ENCODE measurements around the gene MAPKAP1. TPM values are rescaled to one million over a fixed set of nuclear protein-coding genes. Genes with fewer than 3 reads are reported as not detected.
"Not testable (repeated sequence)": the region's sequence is repeated elsewhere in the genome, so short reads cannot be mapped to it uniquely, and the experiment has no call there.

The MAPKAP1 gene
- total RNA-seq, 6 donors from 2014 or later = 60.8 to 84.0 (median 71.5) TPM

GRCh38 chr9:125568621-125569020, 138.4 kb downstream of the MAPKAP1 start:
- peaks cover 0 to 13% (median 6%) of the 10 kb centered on the region in 4 donors for H3K9me3 ChIP-seq
- H3K36me3 ChIP-seq = no peaks in the 10 kb centered on the region
- DNase-seq = no peak
- H3K4me3 ChIP-seq = no peak overlapping the region
- WGBS, 2 donors = 78 to 79% methylated on average over 4 of the region's 4 CpGs
- ATAC-seq (ENCODE audit: low FRiP score in 2 of 2) = no peak
- no peak overlapping the region for H3K27ac ChIP-seq
- H3K4me1 ChIP-seq = no peaks in the 10 kb centered on the region
- H3K27me3 ChIP-seq = no peaks in the 10 kb centered on the region
- no peak for TF ChIP-seq POLR2A (IDR thresholded peaks at IDR 0.05)
- TF ChIP-seq, protein P1, sequence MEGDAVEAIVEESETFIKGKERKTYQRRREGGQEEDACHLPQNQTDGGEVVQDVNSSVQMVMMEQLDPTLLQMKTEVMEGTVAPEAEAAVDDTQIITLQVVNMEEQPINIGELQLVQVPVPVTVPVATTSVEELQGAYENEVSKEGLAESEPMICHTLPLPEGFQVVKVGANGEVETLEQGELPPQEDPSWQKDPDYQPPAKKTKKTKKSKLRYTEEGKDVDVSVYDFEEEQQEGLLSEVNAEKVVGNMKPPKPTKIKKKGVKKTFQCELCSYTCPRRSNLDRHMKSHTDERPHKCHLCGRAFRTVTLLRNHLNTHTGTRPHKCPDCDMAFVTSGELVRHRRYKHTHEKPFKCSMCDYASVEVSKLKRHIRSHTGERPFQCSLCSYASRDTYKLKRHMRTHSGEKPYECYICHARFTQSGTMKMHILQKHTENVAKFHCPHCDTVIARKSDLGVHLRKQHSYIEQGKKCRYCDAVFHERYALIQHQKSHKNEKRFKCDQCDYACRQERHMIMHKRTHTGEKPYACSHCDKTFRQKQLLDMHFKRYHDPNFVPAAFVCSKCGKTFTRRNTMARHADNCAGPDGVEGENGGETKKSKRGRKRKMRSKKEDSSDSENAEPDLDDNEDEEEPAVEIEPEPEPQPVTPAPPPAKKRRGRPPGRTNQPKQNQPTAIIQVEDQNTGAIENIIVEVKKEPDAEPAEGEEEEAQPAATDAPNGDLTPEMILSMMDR (IDR thresholded peaks at IDR 0.05) = no peak
- no peak for TF ChIP-seq EP300 (IDR thresholded peaks at IDR 0.05)
- no peak for TF ChIP-seq POLR2AphosphoS5 (IDR thresholded peaks at IDR 0.05)

GRCh38 chr9:125566051-125566450, 141.0 kb downstream of the MAPKAP1 start:
- H3K9me3 ChIP-seq; H3K36me3 ChIP-seq; H3K4me3 ChIP-seq; H3K4me1 ChIP-seq; DNase-seq; H3K27me3 ChIP-seq; ATAC-seq (ENCODE audit: low FRiP score in 2 of 2); H3K27ac ChIP-seq: not testable (repeated sequence)

DNA sequence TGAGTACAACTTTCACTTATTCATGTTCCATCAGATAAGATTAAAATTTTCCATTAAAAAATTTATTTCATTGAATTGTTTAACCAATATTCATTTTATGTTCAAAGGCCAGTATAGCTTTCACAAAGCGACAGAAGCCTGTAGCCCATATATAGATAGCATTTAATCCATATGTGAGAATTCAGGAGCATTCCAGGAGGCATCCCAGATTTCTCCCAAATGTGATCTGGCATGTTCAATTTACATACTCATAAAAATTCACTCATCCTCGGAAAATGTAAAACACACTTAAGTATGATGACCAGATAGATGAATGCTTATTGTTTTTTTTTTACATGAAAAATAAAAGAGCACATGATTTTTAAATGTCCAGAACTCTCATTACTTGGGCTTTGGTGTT, 141.9 kb downstream of the MAPKAP1 start:
- TF ChIP-seq POLR2A (IDR thresholded peaks at IDR 0.05) = no peak
- no peak for TF ChIP-seq EP300 (IDR thresholded peaks at IDR 0.05)
- no peak for TF ChIP-seq POLR2AphosphoS5 (IDR thresholded peaks at IDR 0.05)
- TF ChIP-seq, protein P1 (IDR thresholded peaks at IDR 0.05) = no peak
- no peaks in the 10 kb centered on the region for H3K36me3 ChIP-seq
- H3K9me3 ChIP-seq = no peaks in the 10 kb centered on the region
- ATAC-seq (ENCODE audit: low FRiP score in 2 of 2) (no peak), DNase-seq (no peak)
- H3K4me3 ChIP-seq = no peak overlapping the region
- no peaks in the 10 kb centered on the region for H3K27me3 ChIP-seq
- no peak overlapping the region for H3K27ac ChIP-seq
- no peaks in the 10 kb centered on the region for H3K4me1 ChIP-seq
- WGBS, 2 donors = 96 to 97% methylated on average over 2 of the region's 2 CpGs

- DNase-seq = no peak
- H3K9me3 ChIP-seq = no peaks in the 10 kb centered on the region
- no peak for ATAC-seq (ENCODE audit: low FRiP score in 2 of 2)
- H3K4me1 ChIP-seq = no peaks in the 10 kb centered on the region
- H3K4me3 ChIP-seq = no peak overlapping the region
- no peaks in the 10 kb centered on the region for H3K27me3 ChIP-seq
- TF ChIP-seq, protein P1 (IDR thresholded peaks at IDR 0.05) = no peak
- TF ChIP-seq POLR2A (IDR thresholded peaks at IDR 0.05) (no peak), POLR2AphosphoS5 (IDR thresholded peaks at IDR 0.05) (no peak)
- H3K27ac ChIP-seq = no peak overlapping the region
- H3K36me3 ChIP-seq = no peaks in the 10 kb centered on the region
- 90 to 95% methylated on average over 4 of the region's 4 CpGs for whole genome bisulfite sequencing, 2 donors
Observed at GRCh38 chr9:125564631-125565030, 142.4 kb downstream of the MAPKAP1 start.

GRCh38 chr9:125561509-125562148, 145.4 kb downstream of the MAPKAP1 start:
- Histone ChIP-seq H3K36me3 (peaks cover 0 to 8% (median 0%) of the 10 kb centered on the region in 4 donors), H3K9me3 (no peaks in the 10 kb centered on the region), H3K4me1 (peaks cover 0 to 5% (median 2%) of the 10 kb centered on the region in 4 donors), H3K4me3 (no peak overlapping the region), H3K27ac (no peak overlapping the region), H3K27me3 (no peaks in the 10 kb centered on the region)
- TF ChIP-seq POLR2A (IDR thresholded peaks at IDR 0.05) (no peak), EP300 (IDR thresholded peaks at IDR 0.05) (no peak), POLR2AphosphoS5 (IDR thresholded peaks at IDR 0.05) (no peak)
- no peak for DNase-seq
- no peak for ATAC-seq (ENCODE audit: low FRiP score in 2 of 2)
- 51 to 54% methylated on average over 4 of the region's 4 CpGs for WGBS, 2 donors

- no peak for ATAC-seq (ENCODE audit: low FRiP score in 2 of 2)
Observed at GRCh38 chr9:125559894-125560293, 147.1 kb downstream of the MAPKAP1 start.

More at GRCh38 chr9:125559894-125560293, 147.1 kb downstream of the MAPKAP1 start:
- 90 to 96% methylated on average over 2 of the region's 2 CpGs for WGBS, 2 donors
- no peak for DNase-seq
- no peak overlapping the region for H3K27ac ChIP-seq
- H3K9me3 ChIP-seq = no peaks in the 10 kb centered on the region
- TF ChIP-seq EP300 (IDR thresholded peaks at IDR 0.05) = no peak
- TF ChIP-seq, protein P1 (IDR thresholded peaks at IDR 0.05) = no peak
- no peak for TF ChIP-seq POLR2A (IDR thresholded peaks at IDR 0.05)
- no peak for TF ChIP-seq POLR2AphosphoS5 (IDR thresholded peaks at IDR 0.05)
- H3K4me1 ChIP-seq = peaks cover 0 to 5% (median 2%) of the 10 kb centered on the region in 4 donors
- H3K4me3 ChIP-seq = no peak overlapping the region
- no peaks in the 10 kb centered on the region for H3K27me3 ChIP-seq
- H3K36me3 ChIP-seq = peaks cover 0 to 10% (median 0%) of the 10 kb centered on the region in 4 donors
